GM12878 (cell line): ENCODE data around the gene PLB1. TPM values are rescaled to one million over a fixed set of nuclear protein-coding genes. Genes with fewer than 3 reads are reported as not detected.

Source experiments
- ATAC-seq: fragments of 200-7000 bp; cut with Tn5 transposase; 3 replicates; pipeline ENCODE4 v1.9.1; 2020; ENCODE audit warnings: mild to moderate bottlenecking, moderate library complexity
- BruUV-seq: library from RNA; stranded (reverse); fragments of 400-500 nt; replicated peaks from 2 replicates; lab custom pipeline; 2021; lab: Mats Ljungman, UMichigan
- CTCF ChIA-PET: fragments of 300-600 bp; sonication (Branson Sonifier 250); formaldehyde crosslinking; extraction: SDS; loops from one replicate; lab custom pipeline; 2021; ENCODE audit warnings: inconsistent platforms; lab: Yijun Ruan, JAX
- POLR2A ChIA-PET: fragments of 350-600 bp; formaldehyde crosslinking; extraction: SDS; loops from one replicate; lab custom pipeline; 2021; ENCODE audit warnings: inconsistent platforms; lab: Charles Lee
- RAD21 ChIA-PET: fragments of 300-600 bp; sonication (Branson Sonifier 250); formaldehyde crosslinking; loops from one replicate; lab custom pipeline; 2023; ENCODE audit warnings: antibody characterized with exemption; ENCODE audit not compliant: unreplicated experiment; lab: Charles Lee
- SMC1A ChIA-PET: fragments of 300-600 bp; sonication (Branson Sonifier 250); formaldehyde crosslinking; loops from one replicate; lab custom pipeline; 2023; ENCODE audit not compliant: unreplicated experiment, uncharacterized antibody; lab: Charles Lee
- DNase-seq: peaks from one replicate; pipeline ENCODE4 v3.0.0-alpha.2; 2011; ENCODE audit warnings: low read depth, low spot score
- FAIRE-seq: peaks from 3 replicates; lab custom pipeline; 2011; peaks lifted over from hg19 to GRCh38; lab: Jason Lieb, UNC
- H2AFZ ChIP-seq: 2 replicates; pipeline ENCODE4 v1.6.0; 2011; ENCODE audit warnings: low read depth, low read length, control low read depth; ENCODE audit not compliant: control insufficient read depth
- H3K27ac ChIP-seq: 2 replicates; pipeline ENCODE4 v1.5.1; 2011; ENCODE audit warnings: control low read depth; ENCODE audit not compliant: control insufficient read depth, insufficient read depth
- H3K27me3 ChIP-seq, 2 experiments: replicated peaks in 1 of 2; 2 replicates each; pipeline versions ENCODE4 v1.6.0 to v1.6.1; 2011; ENCODE audit warnings: low read length in 1 of 2; ENCODE audit not compliant: control insufficient read depth in 2 of 2, insufficient read depth in 2 of 2
- H3K36me3 ChIP-seq, 2 experiments: 2 replicates each; pipeline ENCODE4 v1.5.1; 2011; ENCODE audit warnings: low read length in 1 of 2; ENCODE audit not compliant: control insufficient read depth in 2 of 2, insufficient read depth in 2 of 2
- H3K4me1 ChIP-seq: 2 replicates; pipeline ENCODE4 v1.6.1; 2011; ENCODE audit warnings: mild to moderate bottlenecking, low read length, moderate library complexity, mixed read lengths; ENCODE audit not compliant: control insufficient read depth, insufficient read depth
- H3K4me2 ChIP-seq: 2 replicates; pipeline ENCODE4 v1.6.0; 2011; ENCODE audit warnings: control low read depth; ENCODE audit not compliant: control insufficient read depth, insufficient read depth
- H3K4me3 ChIP-seq: fragments of 200-600 bp; sonication (generic); 2 replicates; pipeline ENCODE4 v1.5.1; 2016
- H3K79me2 ChIP-seq: 2 replicates; pipeline ENCODE4 v1.6.0; 2011; ENCODE audit warnings: low read length; ENCODE audit not compliant: control insufficient read depth, insufficient read depth
- H3K9ac ChIP-seq: 2 replicates; pipeline ENCODE4 v1.8.0; 2011; ENCODE audit warnings: low read length, control low read depth, mixed read lengths; ENCODE audit not compliant: control insufficient read depth, insufficient read depth
- H3K9me3 ChIP-seq: replicated peaks from 3 replicates; pipeline ENCODE4 v1.5.1; 2011; ENCODE audit warnings: mild to moderate bottlenecking, low read length; ENCODE audit not compliant: control insufficient read depth, insufficient read depth
- H4K20me1 ChIP-seq: 2 replicates; pipeline ENCODE4 v1.6.0; 2011; ENCODE audit not compliant: control insufficient read depth, insufficient read depth
- HDAC6 ChIP-seq: fragments of 200-600 bp; sonication (generic); IDR thresholded peaks from one replicate; pipeline ENCODE4 v1.8.0; 2017; ENCODE audit warnings: antibody characterized with exemption; ENCODE audit not compliant: unreplicated experiment
- MEF2A ChIP-seq: IDR thresholded peaks from 2 replicates; pipeline ENCODE4 v1.6.1; 2011; ENCODE audit warnings: low read depth, mild to moderate bottlenecking, low read length, moderate library complexity; ENCODE audit not compliant: insufficient read depth
- MYB ChIP-seq: fragments of 150-350 bp; IDR thresholded peaks from 2 replicates; pipeline ENCODE4 v1.6.1; 2014; ENCODE audit warnings: mild to moderate bottlenecking, low read depth, low read length, borderline replicate concordance
- PAX8 ChIP-seq: fragments of 450-650 bp; IDR thresholded peaks from 2 replicates; pipeline ENCODE4 v1.6.1; 2017; ENCODE audit warnings: mild to moderate bottlenecking, moderate library complexity
- SRF ChIP-seq, 2 experiments: IDR thresholded peaks; 2 replicates each; pipeline ENCODE4 v1.6.1; 2011; ENCODE audit warnings: low read depth in 2 of 2, low read length in 2 of 2, mild to moderate bottlenecking in 1 of 2, moderate library complexity in 1 of 2
- ZBED1 ChIP-seq: IDR thresholded peaks from 2 replicates; pipeline ENCODE4 v1.6.1; 2016; ENCODE audit warnings: borderline replicate concordance
- WGBS: methylation state at CpG from one replicate; pipeline ENCODE4 v1.1.6; 2016; ENCODE audit warnings: low lambda C conversion rate; ENCODE audit not compliant: insufficient replicate concordance, insufficient coverage; ENCODE audit errors: missing lambda C conversion rate; 5-methylcytosine and 5-hydroxymethylcytosine counted together
- in situ Hi-C: fragments of 300-500 bp; cut with MboI; formaldehyde crosslinking; loops from 9 replicates; pipeline ENCODE4 v1.14.3; 2018; ENCODE audit warnings: mixed read lengths
- intact Hi-C: fragments of 100-400 bp; cut with micrococcal nuclease; formaldehyde crosslinking; loops from one replicate; pipeline ENCODE4 v1.14.2; 2022; ENCODE audit not compliant: unreplicated experiment
- polyA plus RNA-seq, 11 experiments: library from polyadenylated mRNA; depleted of rRNA in 4 of 11; unstranded in 6 of 11; stranded (reverse) in 5 of 11; fragments of >200 nt; fragmentation: Nextera tagmentation in 4 of 11; fragmentation: Illumina TruSeq in 1 of 11; extraction: Ambion mirVana in 4 of 11; extraction: Trizol in 1 of 11; gene quantifications; 1 replicate in 1 of 11; 2 replicates in 10 of 11; pipeline versions ENCODE4 v1.2.1 to v1.2.3, GENCODE V29; 2011 to 2016; ENCODE audit warnings: inconsistent platforms in 2 of 11, missing spikeins in 2 of 11, low read depth in 1 of 11
- total RNA-seq, 4 experiments: library from RNA; depleted of rRNA in 3 of 4; stranded (reverse); fragments of >200 nt in 3 of 4; fragmentation: Illumina TruSeq in 1 of 4; extraction: Trizol in 1 of 4; gene quantifications; 2 replicates each; pipeline versions ENCODE4 v1.2.1 to v1.2.3, GENCODE V29; 2013 to 2021
- TF ChIP-seq, protein P1 (sequence below): fragments of 450-650 bp; IDR thresholded peaks from 2 replicates; pipeline ENCODE4 v1.6.1; 2017; ENCODE audit warnings: mild to moderate bottlenecking, moderate library complexity

PLB1 gene
- total and polyA plus RNA-seq, 10 of the 15 experiments (the other 5 are each of a cell fraction or from before 2014, with no cell fraction given): 0.03 to 0.49 (median 0.28) TPM

DNA sequence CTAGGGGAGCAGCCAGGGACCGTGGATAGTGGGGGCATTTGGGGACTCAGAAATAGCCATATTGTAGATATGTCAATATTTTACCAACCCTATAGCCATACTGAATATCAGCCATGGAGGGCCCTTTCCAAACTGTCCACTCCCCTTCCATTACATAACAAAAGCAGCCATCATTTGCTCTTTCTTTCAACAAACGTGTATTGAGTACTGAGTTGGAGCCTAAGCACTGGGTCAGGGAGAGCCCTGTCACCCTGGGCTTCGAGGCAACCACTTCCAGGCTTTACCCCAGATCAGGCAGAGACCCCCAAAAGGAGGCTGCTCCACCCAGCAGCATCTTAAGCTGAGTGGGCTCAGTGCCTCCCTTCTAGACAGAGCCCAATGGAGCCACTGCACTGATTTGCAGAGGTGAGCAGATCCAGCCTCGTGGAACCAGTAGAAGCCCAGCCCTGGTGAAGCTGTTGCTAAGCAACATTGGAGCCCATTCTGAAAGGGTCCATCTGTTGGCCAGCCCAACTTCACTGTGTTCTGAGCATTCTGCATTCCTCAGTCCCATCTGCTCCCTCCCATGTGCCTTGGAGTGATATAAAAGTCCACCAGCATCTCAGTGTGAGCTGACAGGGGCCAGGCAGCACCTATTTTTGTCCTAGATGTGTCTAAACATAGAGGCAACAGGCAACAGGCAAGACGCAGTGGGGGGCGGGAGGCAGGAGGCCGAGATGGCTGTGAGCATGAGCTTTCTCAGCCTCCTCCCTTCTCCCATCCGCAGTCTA, 112.1 kb downstream of the PLB1 start:
- H3K9me3 ChIP-seq: no peaks in the 10 kb centered on the region
- intact Hi-C loops: no loop called here
- H3K27me3 ChIP-seq: no peaks in the 10 kb centered on the region; a peak in 1 of 4 replicates
- ChIA-PET POLR2A (no interaction called here), CTCF (interaction anchor here (1.5 to 2.8 kb wide), 2 partner anchors 9 to 14 kb away, joined by 5 to 10 read pairs; no protein-coding TSS in a partner anchor), SMC1A (no interaction called here), RAD21 (no interaction called here)
- no peak overlapping the region for H3K4me3 ChIP-seq
- no peak overlapping the region for H3K4me2 ChIP-seq
- FAIRE-seq (no peak), ATAC-seq (no peak), DNase-seq (no peak)
- H3K4me1 ChIP-seq: no peaks in the 10 kb centered on the region
- 11% methylated on average over 8 of the region's 8 CpGs for WGBS
- no peaks in the 10 kb centered on the region for H4K20me1 ChIP-seq
- no peaks in the 10 kb centered on the region for H3K36me3 ChIP-seq
- in situ Hi-C loops: no loop called here
- no peak for TF ChIP-seq ZBED1
- H3K27ac ChIP-seq: no peak overlapping the region
- no TSS peak for BruUV-seq
- no peaks in the 10 kb centered on the region for H3K79me2 ChIP-seq
- no peak overlapping the region for H2AFZ ChIP-seq
- H3K9ac ChIP-seq: no peak overlapping the region

DNA sequence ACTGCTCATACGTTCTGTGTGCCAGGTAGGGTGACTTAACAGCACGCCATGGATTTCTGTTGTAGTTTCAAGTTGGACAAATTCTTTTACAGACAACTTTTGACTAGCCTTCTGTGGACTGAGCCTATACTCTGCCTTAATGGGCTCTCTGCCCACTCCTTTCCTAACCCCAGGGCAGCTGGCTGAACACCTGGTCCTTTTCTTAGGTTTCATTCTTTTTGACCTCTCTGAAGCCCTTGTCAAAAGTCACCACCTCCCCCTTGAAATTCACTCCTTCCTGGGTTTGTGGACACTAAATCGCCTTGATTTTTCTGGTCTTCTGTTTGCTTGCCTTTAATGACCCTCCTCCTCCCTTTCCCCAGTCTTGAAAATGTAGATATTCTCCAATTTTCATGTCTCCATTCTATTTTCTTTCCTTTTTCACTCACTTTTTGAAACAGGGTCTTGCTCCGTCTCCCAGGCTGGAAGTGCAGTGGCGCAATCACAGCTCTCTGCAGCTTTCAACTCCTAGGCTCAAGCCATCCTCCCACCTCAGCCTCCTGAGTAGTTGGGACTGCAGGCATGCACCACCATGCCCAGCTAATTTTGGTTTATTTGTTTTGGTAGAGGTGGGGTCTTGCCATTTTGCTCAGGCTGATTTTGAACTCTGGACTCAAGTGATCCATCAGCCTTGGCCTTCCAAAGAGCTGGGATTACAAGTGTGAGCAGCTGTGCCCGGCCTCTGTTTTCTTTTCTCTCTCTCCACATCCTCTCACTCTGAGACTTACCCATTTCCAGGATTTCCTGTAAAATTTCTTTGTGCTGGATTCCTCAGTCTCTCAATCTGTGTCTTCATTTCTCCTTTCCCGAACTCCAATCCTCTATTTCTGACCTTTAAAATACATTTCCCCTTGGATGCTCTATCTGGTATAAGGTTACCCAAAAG, 112.9 kb downstream of the PLB1 start:
- Histone ChIP-seq H3K79me2 (no peaks in the 10 kb centered on the region), H3K4me3 (no peak overlapping the region), H3K9me3 (no peaks in the 10 kb centered on the region), H2AFZ (no peak overlapping the region), H3K4me1 (no peaks in the 10 kb centered on the region), H3K27me3 (no peaks in the 10 kb centered on the region; a peak in 1 of 4 replicates), H3K9ac (no peak overlapping the region), H3K36me3 (no peaks in the 10 kb centered on the region), H3K27ac (no peak overlapping the region), H4K20me1 (no peaks in the 10 kb centered on the region), H3K4me2 (no peak overlapping the region)
- ChIA-PET SMC1A (interaction anchor here (0.9 kb wide), 1 partner anchor 15 kb away, joined by 3 read pairs; no protein-coding TSS in a partner anchor), RAD21 (no interaction called here), CTCF (interaction anchor here (0.8 to 2.8 kb wide), 2 partner anchors 15 to 212 kb away, joined by 4 to 10 read pairs; no protein-coding TSS in a partner anchor), POLR2A (no interaction called here)
- ATAC-seq (no peak), FAIRE-seq (no peak), DNase-seq (no peak)
- intact Hi-C loops: no loop called here
- 30% methylated on average over 7 of the region's 7 CpGs for WGBS
- BruUV-seq: no TSS peak
- in situ Hi-C loops: no loop called here
- TF ChIP-seq MYB (no peak), HDAC6 (no peak), MEF2A (no peak), PAX8 (no peak), SRF (IDR thresholded peaks at IDR 0.05; ENCODE audit: low read depth in 2 of 2, low read length in 2 of 2) (no peak)
- TF ChIP-seq, protein P1, sequence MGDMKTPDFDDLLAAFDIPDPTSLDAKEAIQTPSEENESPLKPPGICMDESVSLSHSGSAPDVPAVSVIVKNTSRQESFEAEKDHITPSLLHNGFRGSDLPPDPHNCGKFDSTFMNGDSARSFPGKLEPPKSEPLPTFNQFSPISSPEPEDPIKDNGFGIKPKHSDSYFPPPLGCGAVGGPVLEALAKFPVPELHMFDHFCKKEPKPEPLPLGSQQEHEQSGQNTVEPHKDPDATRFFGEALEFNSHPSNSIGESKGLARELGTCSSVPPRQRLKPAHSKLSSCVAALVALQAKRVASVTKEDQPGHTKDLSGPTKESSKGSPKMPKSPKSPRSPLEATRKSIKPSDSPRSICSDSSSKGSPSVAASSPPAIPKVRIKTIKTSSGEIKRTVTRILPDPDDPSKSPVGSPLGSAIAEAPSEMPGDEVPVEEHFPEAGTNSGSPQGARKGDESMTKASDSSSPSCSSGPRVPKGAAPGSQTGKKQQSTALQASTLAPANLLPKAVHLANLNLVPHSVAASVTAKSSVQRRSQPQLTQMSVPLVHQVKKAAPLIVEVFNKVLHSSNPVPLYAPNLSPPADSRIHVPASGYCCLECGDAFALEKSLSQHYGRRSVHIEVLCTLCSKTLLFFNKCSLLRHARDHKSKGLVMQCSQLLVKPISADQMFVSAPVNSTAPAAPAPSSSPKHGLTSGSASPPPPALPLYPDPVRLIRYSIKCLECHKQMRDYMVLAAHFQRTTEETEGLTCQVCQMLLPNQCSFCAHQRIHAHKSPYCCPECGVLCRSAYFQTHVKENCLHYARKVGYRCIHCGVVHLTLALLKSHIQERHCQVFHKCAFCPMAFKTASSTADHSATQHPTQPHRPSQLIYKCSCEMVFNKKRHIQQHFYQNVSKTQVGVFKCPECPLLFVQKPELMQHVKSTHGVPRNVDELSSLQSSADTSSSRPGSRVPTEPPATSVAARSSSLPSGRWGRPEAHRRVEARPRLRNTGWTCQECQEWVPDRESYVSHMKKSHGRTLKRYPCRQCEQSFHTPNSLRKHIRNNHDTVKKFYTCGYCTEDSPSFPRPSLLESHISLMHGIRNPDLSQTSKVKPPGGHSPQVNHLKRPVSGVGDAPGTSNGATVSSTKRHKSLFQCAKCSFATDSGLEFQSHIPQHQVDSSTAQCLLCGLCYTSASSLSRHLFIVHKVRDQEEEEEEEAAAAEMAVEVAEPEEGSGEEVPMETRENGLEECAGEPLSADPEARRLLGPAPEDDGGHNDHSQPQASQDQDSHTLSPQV: no peak
